ENCODE measurements around the gene XYLT2. TPM values are rescaled to one million over a fixed set of nuclear protein-coding genes. Genes with fewer than 3 reads are reported as not detected.
A peak's percentile ranks its signal among the peaks of the same experiment; 100 is the strongest.

Gene XYLT2
- total and polyA plus RNA-seq, 2 of the 13 experiments (the other 11 are each of a cell fraction or from before 2014, with no cell fraction given) = 17.0 to 22.1 TPM

DNA sequence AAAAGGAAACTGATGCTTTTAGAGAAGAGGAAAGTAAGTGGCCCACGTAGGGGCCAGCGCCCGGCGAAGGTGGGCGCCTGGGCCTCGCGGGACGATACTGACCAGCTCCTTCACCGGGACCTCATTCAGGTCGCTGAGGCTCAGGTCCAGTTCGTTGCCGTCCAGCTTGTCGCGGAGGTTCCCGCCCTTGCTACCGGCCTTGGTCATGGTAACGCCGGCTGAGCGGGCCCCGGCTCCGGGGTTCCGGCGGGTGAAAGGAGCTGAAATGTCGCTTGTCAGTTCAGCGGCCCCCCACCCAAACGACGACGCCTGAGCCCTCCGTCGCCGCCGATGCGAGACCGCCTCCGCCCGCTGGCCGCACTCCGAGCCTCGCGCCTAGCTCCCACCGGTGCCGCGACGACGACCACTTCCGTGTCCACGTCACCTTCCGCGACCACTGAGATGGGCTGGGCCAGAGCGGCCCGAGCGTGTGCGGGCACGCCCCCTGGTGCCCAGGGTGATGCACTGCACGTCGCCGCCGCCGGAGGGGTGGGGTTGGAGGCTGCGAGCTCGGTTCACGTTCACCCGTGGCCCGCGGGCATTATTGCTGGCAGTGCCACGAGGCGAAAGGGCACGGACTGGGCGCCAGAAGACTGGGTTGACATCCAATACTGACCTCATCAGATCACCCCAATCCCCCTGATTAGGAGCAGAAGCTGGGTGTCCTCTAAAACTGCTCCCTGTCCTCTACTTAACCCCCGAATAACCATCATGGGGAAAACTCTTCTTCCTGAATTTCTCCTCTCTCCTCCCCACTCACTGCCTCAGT is 51.4 kb downstream of the XYLT2 start, which contains the start of gene LRRC59 (continued):
- TF ChIP-seq, protein P1, sequence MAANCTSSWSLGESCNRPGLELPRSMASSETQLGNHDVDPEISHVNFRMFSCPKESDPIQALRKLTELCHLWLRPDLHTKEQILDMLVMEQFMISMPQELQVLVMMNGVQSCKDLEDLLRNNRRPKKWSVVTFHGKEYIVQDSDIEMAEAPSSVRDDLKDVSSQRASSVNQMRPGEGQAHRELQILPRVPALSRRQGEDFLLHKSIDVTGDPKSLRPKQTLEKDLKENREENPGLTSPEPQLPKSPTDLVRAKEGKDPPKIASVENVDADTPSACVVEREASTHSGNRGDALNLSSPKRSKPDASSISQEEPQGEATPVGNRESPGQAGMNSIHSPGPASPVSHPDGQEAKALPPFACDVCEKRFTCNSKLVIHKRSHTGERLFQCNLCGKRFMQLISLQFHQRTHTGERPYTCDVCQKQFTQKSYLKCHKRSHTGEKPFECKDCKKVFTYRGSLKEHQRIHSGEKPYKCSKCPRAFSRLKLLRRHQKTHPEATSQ (CRISPR knock-in tag; IDR thresholded peaks at IDR 0.05; ENCODE audit: borderline replicate concordance) = peak; percentile 98
- TF ChIP-seq ZBTB1 (CRISPR knock-in tag; IDR thresholded peaks at IDR 0.05; ENCODE audit: borderline replicate concordance) (no peak), ZSCAN9 (CRISPR knock-in tag; IDR thresholded peaks at IDR 0.05; ENCODE audit: borderline replicate concordance) (peak; percentile 97), RBM39 (IDR thresholded peaks at IDR 0.05; ENCODE audit: low read depth, low read length, poor library complexity, severe bottlenecking) (peak; percentile 98), ZNF891 (CRISPR knock-in tag; IDR thresholded peaks at IDR 0.05) (peak; percentile 99), SCMH1 (CRISPR knock-in tag; IDR thresholded peaks at IDR 0.05; ENCODE audit: borderline replicate concordance) (no peak), ZNF264 (CRISPR knock-in tag; IDR thresholded peaks at IDR 0.05) (peak; percentile 78), ZNF639 (CRISPR knock-in tag; conservative IDR thresholded peaks at IDR 0.05) (peak; percentile 95), ZFP62 (CRISPR knock-in tag; IDR thresholded peaks at IDR 0.05) (no peak), SKI (IDR thresholded peaks at IDR 0.05; ENCODE audit: partially characterized antibody) (peak; percentile 61), ZNF570 (CRISPR knock-in tag; IDR thresholded peaks at IDR 0.05; ENCODE audit: borderline replicate concordance) (no peak), ZNF619 (CRISPR knock-in tag; IDR thresholded peaks at IDR 0.05) (peak; percentile 91), ASH2L (IDR thresholded peaks at IDR 0.05; ENCODE audit: insufficient read length, low read depth, low read length) (peak; percentile 91), ZNF75D (CRISPR knock-in tag; IDR thresholded peaks at IDR 0.05; ENCODE audit: borderline replicate concordance) (no peak), HES4 (CRISPR knock-in tag; IDR thresholded peaks at IDR 0.05; ENCODE audit: borderline replicate concordance) (peak; percentile 99), ZNF432 (CRISPR knock-in tag; IDR thresholded peaks at IDR 0.05; ENCODE audit: borderline replicate concordance) (no peak), TAF1 (CRISPR knock-in tag; IDR thresholded peaks at IDR 0.05) (peak; percentile 99)
- TF ChIP-seq, protein P2, sequence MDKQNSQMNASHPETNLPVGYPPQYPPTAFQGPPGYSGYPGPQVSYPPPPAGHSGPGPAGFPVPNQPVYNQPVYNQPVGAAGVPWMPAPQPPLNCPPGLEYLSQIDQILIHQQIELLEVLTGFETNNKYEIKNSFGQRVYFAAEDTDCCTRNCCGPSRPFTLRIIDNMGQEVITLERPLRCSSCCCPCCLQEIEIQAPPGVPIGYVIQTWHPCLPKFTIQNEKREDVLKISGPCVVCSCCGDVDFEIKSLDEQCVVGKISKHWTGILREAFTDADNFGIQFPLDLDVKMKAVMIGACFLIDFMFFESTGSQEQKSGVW (CRISPR knock-in tag; IDR thresholded peaks at IDR 0.05; ENCODE audit: borderline replicate concordance) = no peak
- TF ChIP-seq, protein P3, sequence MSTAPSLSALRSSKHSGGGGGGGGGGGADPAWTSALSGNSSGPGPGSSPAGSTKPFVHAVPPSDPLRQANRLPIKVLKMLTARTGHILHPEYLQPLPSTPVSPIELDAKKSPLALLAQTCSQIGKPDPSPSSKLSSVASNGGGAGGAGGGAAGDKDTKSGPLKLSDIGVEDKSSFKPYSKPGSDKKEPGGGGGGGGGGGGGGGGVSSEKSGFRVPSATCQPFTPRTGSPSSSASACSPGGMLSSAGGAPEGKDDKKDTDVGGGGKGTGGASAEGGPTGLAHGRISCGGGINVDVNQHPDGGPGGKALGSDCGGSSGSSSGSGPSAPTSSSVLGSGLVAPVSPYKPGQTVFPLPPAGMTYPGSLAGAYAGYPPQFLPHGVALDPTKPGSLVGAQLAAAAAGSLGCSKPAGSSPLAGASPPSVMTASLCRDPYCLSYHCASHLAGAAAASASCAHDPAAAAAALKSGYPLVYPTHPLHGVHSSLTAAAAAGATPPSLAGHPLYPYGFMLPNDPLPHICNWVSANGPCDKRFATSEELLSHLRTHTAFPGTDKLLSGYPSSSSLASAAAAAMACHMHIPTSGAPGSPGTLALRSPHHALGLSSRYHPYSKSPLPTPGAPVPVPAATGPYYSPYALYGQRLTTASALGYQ (CRISPR knock-in tag; IDR thresholded peaks at IDR 0.05) = peak; percentile 94
- TF ChIP-seq, protein P4, sequence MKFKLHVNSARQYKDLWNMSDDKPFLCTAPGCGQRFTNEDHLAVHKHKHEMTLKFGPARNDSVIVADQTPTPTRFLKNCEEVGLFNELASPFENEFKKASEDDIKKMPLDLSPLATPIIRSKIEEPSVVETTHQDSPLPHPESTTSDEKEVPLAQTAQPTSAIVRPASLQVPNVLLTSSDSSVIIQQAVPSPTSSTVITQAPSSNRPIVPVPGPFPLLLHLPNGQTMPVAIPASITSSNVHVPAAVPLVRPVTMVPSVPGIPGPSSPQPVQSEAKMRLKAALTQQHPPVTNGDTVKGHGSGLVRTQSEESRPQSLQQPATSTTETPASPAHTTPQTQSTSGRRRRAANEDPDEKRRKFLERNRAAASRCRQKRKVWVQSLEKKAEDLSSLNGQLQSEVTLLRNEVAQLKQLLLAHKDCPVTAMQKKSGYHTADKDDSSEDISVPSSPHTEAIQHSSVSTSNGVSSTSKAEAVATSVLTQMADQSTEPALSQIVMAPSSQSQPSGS (CRISPR knock-in tag; IDR thresholded peaks at IDR 0.05) = peak; percentile 99
- TF ChIP-seq, protein P5, sequence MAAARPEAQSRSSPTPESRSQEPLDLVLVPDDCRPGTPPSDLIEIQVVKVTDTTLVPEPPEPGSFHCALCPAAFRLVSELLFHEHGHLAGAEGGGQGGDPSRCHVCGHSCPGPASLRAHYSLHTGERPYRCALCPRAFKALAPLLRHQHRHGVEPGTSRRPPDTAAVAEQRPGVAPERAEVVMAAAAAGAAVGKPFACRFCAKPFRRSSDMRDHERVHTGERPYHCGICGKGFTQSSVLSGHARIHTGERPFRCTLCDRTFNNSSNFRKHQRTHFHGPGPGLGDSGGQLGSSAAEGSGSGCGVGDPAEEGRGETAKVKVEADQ (CRISPR knock-in tag; IDR thresholded peaks at IDR 0.05; ENCODE audit: borderline replicate concordance) = peak; percentile 100

All from HepG2 (cell line).